Cardiac muscle cell (in vitro differentiated cells and primary cell): ENCODE measurements around the gene DESI1. TPM values are rescaled to one million over a fixed set of nuclear protein-coding genes. Genes with fewer than 3 reads are reported as not detected.

Source experiments
- DNase-seq, 2 donors: peaks; one replicate each; pipeline versions ENCODE4 v3.0.0 to v3.0.0-alpha.2; 2010 to 2017; ENCODE audit warnings: low read depth in 1 of 2, low spot score in 1 of 2
- H3K27ac ChIP-seq: fragments of 200-600 bp; sonication (generic); 2 replicates; pipeline ENCODE4 v1.5.1; 2016
- H3K27me3 ChIP-seq: fragments of 200-600 bp; sonication (generic); 2 replicates; pipeline ENCODE4 v1.6.0; 2016; ENCODE audit warnings: control low read depth
- H3K36me3 ChIP-seq: fragments of 200-600 bp; sonication (generic); 2 replicates; pipeline ENCODE4 v1.5.1; 2016; ENCODE audit warnings: control low read depth
- H3K4me1 ChIP-seq: fragments of 200-600 bp; sonication (generic); 2 replicates; pipeline ENCODE4 v1.8.1; 2017; ENCODE audit warnings: low read depth, mild to moderate bottlenecking, mixed run types
- H3K4me3 ChIP-seq: fragments of 200-600 bp; sonication (generic); 2 replicates; pipeline ENCODE4 v1.5.1; 2016; ENCODE audit warnings: mild to moderate bottlenecking
- H3K9me3 ChIP-seq: fragments of 200-600 bp; sonication (generic); 2 replicates; pipeline ENCODE4 v1.5.1; 2017; ENCODE audit warnings: low read depth, mild to moderate bottlenecking, control low read depth
- polyA plus RNA-seq: library from polyadenylated mRNA; unstranded; fragments of >200 nt; fragmentation: Nextera tagmentation; extraction: Ambion mirVana; gene quantifications from 2 replicates; pipeline ENCODE4 v1.2.1, GENCODE V29; 2016
- total RNA-seq: library from RNA; depleted of rRNA; stranded (reverse); fragments of >200 nt; gene quantifications from 2 replicates; pipeline ENCODE4 v1.2.3, GENCODE V29; 2016
- TF ChIP-seq, protein P1 (sequence below): IDR thresholded peaks from 2 replicates; pipeline ENCODE4 v1.5.1; 2012; ENCODE audit warnings: low read depth, mild to moderate bottlenecking, low read length

DESI1 gene
- total and polyA plus RNA-seq, 2 experiments from 2014 or later, result 27.3 to 34.2 TPM

DNA sequence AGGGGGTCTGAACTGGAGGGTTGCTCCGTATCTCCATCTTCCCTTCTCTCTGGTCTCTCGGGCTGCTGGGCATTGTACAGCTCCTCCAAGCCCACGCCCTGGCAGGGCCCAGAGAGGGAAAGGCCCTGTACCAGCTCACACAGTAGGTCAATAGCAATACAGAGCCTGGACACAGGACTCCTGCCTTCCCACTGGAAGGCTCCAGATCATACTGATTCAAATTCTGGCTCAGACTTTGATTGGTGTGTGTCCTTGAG is 53.4 kb downstream of the DESI1 start:
- no peaks in the 10 kb centered on the region for H3K27me3 ChIP-seq
- no peaks in the 10 kb centered on the region for H3K36me3 ChIP-seq
- no peak overlapping the region for H3K4me3 ChIP-seq
- no peak overlapping the region for H3K27ac ChIP-seq
- H3K4me1 ChIP-seq, result peaks cover 9% of the 10 kb centered on the region
- no peak for DNase-seq
- TF ChIP-seq, protein P1, sequence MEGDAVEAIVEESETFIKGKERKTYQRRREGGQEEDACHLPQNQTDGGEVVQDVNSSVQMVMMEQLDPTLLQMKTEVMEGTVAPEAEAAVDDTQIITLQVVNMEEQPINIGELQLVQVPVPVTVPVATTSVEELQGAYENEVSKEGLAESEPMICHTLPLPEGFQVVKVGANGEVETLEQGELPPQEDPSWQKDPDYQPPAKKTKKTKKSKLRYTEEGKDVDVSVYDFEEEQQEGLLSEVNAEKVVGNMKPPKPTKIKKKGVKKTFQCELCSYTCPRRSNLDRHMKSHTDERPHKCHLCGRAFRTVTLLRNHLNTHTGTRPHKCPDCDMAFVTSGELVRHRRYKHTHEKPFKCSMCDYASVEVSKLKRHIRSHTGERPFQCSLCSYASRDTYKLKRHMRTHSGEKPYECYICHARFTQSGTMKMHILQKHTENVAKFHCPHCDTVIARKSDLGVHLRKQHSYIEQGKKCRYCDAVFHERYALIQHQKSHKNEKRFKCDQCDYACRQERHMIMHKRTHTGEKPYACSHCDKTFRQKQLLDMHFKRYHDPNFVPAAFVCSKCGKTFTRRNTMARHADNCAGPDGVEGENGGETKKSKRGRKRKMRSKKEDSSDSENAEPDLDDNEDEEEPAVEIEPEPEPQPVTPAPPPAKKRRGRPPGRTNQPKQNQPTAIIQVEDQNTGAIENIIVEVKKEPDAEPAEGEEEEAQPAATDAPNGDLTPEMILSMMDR, result no peak
- H3K9me3 ChIP-seq, result no peaks in the 10 kb centered on the region

DNA sequence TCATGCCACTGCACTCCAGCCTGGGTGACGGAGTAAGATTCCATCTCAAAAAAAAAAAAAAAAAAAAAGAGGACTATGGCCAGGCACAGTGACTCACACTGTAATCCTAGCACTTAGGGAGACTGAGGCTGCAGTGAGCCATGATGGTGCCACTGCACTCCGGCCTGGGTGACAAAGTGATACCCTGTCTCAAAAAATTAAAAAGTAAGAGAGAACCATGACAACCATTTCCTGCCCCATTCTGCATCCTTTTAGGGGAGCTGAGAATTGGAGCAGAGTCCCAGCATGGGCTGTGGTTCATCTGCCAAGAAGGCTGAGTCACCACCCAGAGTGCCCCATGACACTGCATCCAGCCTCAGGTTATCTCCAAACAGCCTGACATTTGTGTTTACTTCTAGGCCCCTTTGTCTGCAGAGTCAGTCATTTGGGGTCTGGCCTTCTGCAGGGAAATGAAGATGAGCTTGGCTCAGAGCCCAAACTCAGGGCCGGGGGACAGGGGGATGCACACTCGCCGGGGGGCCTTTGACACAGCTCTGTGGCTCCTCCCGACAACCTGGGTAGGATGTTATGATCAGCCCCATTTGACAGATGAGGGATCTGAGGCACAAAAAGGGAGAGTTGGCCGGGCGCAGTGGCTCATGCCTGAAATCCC is 55.3 kb downstream of the DESI1 start:
- Histone ChIP-seq H3K4me3 (no peak overlapping the region), H3K36me3 (no peaks in the 10 kb centered on the region), H3K27ac (no peak overlapping the region), H3K27me3 (no peaks in the 10 kb centered on the region), H3K9me3 (no peaks in the 10 kb centered on the region), H3K4me1 (peaks cover 22% of the 10 kb centered on the region)
- TF ChIP-seq, protein P1, result no peak
- peak in 1 of 2 donors; percentile 82 for DNase-seq

DNA sequence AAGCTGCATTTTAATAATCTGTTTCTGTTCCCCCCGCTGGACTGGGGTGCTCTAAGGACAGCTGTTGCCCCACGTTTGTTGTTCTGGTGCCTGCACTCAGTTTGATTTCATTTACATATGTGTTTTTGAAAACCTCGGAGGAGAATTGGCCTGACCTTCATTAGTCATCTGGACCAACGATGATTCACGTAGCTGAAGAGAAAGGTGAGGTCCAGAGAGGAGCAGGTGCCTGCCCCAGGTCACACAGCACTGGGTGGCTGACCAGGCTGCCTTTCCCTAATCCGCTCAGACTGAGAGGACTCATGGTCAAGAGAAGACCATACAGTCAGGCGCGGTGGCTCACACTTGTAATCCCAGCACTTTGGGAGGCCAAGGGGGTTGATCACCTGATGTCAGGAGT is 56.3 kb downstream of the DESI1 start:
- no peaks in the 10 kb centered on the region for H3K27me3 ChIP-seq
- H3K4me1 ChIP-seq, result peaks cover 32% of the 10 kb centered on the region
- no peak overlapping the region for H3K27ac ChIP-seq

DNA sequence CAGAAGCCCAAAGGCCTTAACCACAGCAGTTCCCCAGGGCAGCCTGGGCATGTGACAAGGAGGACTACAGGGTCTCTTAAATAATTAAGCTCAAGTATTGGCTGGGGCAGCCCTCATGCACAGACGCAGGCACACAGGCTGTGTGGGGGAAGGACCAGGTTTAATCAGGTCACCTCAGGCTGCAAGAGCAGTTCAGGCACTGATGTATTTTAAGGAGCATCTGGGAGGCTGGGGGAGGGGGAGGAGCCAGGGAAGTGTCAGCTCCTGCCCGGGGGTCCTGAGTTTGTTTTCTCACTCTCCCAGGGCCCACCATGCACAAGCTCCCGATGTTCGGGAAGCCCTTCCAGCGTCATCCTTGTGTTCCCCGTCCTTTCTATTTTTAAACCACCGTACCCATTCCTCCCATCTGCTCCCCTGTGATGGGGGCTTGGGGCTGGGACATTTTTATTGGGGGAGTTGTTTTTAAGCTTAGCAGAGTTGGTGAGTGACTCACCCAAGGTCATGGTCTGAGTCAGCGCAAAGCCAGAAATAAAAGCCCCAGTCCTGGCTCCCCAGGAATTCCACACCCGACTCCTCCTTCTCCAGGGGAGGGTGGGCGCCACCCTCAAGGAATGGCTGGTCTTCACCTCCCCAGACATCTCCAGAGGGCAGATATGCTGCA is 57.7 kb downstream of the DESI1 start:
- peaks cover 33% of the 10 kb centered on the region for H3K4me1 ChIP-seq
- TF ChIP-seq, protein P1, result no peak
- H3K4me3 ChIP-seq, result no peak overlapping the region
- DNase-seq, result peak in 1 of 2 donors; percentile 72
- H3K27me3 ChIP-seq, result no peaks in the 10 kb centered on the region
- H3K9me3 ChIP-seq, result no peaks in the 10 kb centered on the region
- H3K36me3 ChIP-seq, result no peaks in the 10 kb centered on the region
- H3K27ac ChIP-seq, result no peak overlapping the region

More for the DNA sequence above, 56.3 kb downstream of the DESI1 start:
- Histone ChIP-seq H3K4me3 (no peak overlapping the region), H3K9me3 (no peaks in the 10 kb centered on the region), H3K36me3 (no peaks in the 10 kb centered on the region)
- TF ChIP-seq, protein P1, result no peak
- no peak for DNase-seq

DNA sequence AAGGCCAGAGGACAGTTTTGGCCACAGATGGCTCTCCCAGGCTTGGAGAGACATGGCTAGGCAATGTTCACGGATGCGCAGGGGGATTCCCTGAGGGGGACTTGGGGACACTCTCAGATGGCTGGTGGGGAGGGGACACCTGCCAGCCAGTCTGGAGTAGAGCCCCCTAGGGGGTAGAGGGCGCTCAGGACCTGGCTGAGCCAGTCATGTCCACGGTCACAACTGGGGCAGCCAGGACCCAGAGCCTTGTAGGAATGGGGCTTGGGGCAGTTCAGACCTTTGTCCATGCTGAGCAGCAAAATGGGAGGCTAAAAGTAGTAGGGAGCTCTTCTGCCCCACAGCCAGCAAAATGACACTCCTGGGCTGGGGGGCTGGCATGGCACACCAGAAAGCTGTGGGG is 58.4 kb downstream of the DESI1 start:
- no peaks in the 10 kb centered on the region for H3K9me3 ChIP-seq
- H3K27ac ChIP-seq, result no peak overlapping the region
- peaks cover 38% of the 10 kb centered on the region for H3K4me1 ChIP-seq
- TF ChIP-seq, protein P1, result no peak
- no peak for DNase-seq
- no peaks in the 10 kb centered on the region for H3K36me3 ChIP-seq
- H3K27me3 ChIP-seq, result no peaks in the 10 kb centered on the region
- no peak overlapping the region for H3K4me3 ChIP-seq
